HepG2 (cell line): ENCODE data around the gene COL8A2. TPM values are rescaled to one million over a fixed set of nuclear protein-coding genes. Genes with fewer than 3 reads are reported as not detected.

ENCODE experiments used
- CBFB ChIP-seq: sonication (generic); formaldehyde crosslinking; IDR thresholded peaks from 2 replicates; pipeline ENCODE4 v1.4.0; 2020; ENCODE audit warnings: missing genetic modification reagents
- GABPA ChIP-seq, 2 experiments: IDR thresholded peaks; 2 replicates each; pipeline ENCODE4 v1.6.1; 2011 to 2016; ENCODE audit warnings: low read depth in 2 of 2, low read length in 1 of 2, missing biosample characterization in 1 of 2, missing genetic modification characterization in 1 of 2
- GLI4 ChIP-seq: sonication (generic); formaldehyde crosslinking; IDR thresholded peaks from 2 replicates; pipeline ENCODE4 v1.5.1; 2020; ENCODE audit warnings: missing genetic modification reagents, mild to moderate bottlenecking, moderate library complexity, borderline replicate concordance
- HNF4A ChIP-seq: sonication (generic); formaldehyde crosslinking; IDR thresholded peaks from 2 replicates; pipeline ENCODE4 v1.4.0; 2020; ENCODE audit warnings: missing genetic modification reagents
- HNRNPH1 ChIP-seq: fragments of 200-400 bp; formaldehyde crosslinking; optimal IDR thresholded peaks from 2 replicates; pipeline ENCODE3; 2017; ENCODE audit warnings: mild to moderate bottlenecking, low read depth, low read length
- KDM4B ChIP-seq: sonication (generic); formaldehyde crosslinking; IDR thresholded peaks from 2 replicates; pipeline ENCODE4 v1.4.0; 2020; ENCODE audit warnings: missing genetic modification reagents
- NAIF1 ChIP-seq: sonication (generic); formaldehyde crosslinking; IDR thresholded peaks from 2 replicates; pipeline ENCODE4 v1.5.0; 2020; ENCODE audit warnings: mild to moderate bottlenecking, missing genetic modification reagents, borderline replicate concordance
- POLR2A ChIP-seq, 2 experiments: IDR thresholded peaks; 2 replicates each; pipeline ENCODE4 v1.6.1; 2011; ENCODE audit warnings: low read depth in 2 of 2, low read length in 2 of 2, mild to moderate bottlenecking in 1 of 2, moderate library complexity in 1 of 2; ENCODE audit not compliant: insufficient read depth in 1 of 2
- SALL2 ChIP-seq: sonication (generic); formaldehyde crosslinking; IDR thresholded peaks from 2 replicates; pipeline ENCODE4 v1.8.1; 2023; ENCODE audit warnings: mild to moderate bottlenecking, missing genetic modification reagents, inconsistent platforms
- TBX2 ChIP-seq: sonication (generic); formaldehyde crosslinking; IDR thresholded peaks from 2 replicates; pipeline ENCODE4 v1.5.0; 2020; ENCODE audit warnings: missing genetic modification reagents, mild to moderate bottlenecking, borderline replicate concordance
- YEATS2 ChIP-seq: sonication (generic); formaldehyde crosslinking; IDR thresholded peaks from 2 replicates; pipeline ENCODE4 v1.4.0; 2020; ENCODE audit warnings: missing genetic modification reagents, borderline replicate concordance
- ZBTB1 ChIP-seq: sonication (generic); formaldehyde crosslinking; IDR thresholded peaks from 2 replicates; pipeline ENCODE4 v1.4.0; 2020; ENCODE audit warnings: missing genetic modification reagents, borderline replicate concordance
- ZNF121 ChIP-seq: sonication (generic); formaldehyde crosslinking; IDR thresholded peaks from 2 replicates; pipeline ENCODE4 v1.5.0; 2020; ENCODE audit warnings: mild to moderate bottlenecking, missing genetic modification reagents
- ZNF207 ChIP-seq: fragments of 450-650 bp; IDR thresholded peaks from 2 replicates; pipeline ENCODE4 v1.6.1; 2016; ENCODE audit warnings: antibody characterized with exemption, borderline replicate concordance
- ZNF296 ChIP-seq: sonication (generic); formaldehyde crosslinking; conservative IDR thresholded peaks from 2 replicates; pipeline ENCODE4 v1.5.0; 2020; ENCODE audit warnings: mild to moderate bottlenecking, missing genetic modification reagents
- ZNF335 ChIP-seq: sonication (generic); formaldehyde crosslinking; IDR thresholded peaks from 2 replicates; pipeline ENCODE4 v1.4.0; 2020; ENCODE audit warnings: missing genetic modification reagents
- ZSCAN22 ChIP-seq: sonication (generic); formaldehyde crosslinking; IDR thresholded peaks from 2 replicates; pipeline ENCODE4 v1.4.0; 2020; ENCODE audit warnings: mild to moderate bottlenecking, missing genetic modification reagents
- polyA plus RNA-seq, 8 experiments: library from polyadenylated mRNA; depleted of rRNA in 3 of 8; stranded (reverse) in 7 of 8; unstranded in 1 of 8; fragments of >200 nt; fragmentation: Illumina TruSeq in 4 of 8; extraction: Trizol in 4 of 8; gene quantifications; 2 replicates each; pipeline versions ENCODE4 v1.2.1 to v1.2.3, GENCODE V29; 2011 to 2016; ENCODE audit warnings: low read depth in 4 of 8, missing spikeins in 1 of 8, mixed read lengths in 1 of 8; ENCODE audit not compliant: insufficient read depth in 1 of 8
- total RNA-seq, 5 experiments: library from RNA; depleted of rRNA; stranded (reverse); fragments of >200 nt; fragmentation: Illumina TruSeq; extraction: Trizol; gene quantifications; 2 replicates each; pipeline ENCODE4 v1.2.3, GENCODE V29; 2016; ENCODE audit warnings: low read depth in 1 of 5
- TF ChIP-seq, protein P1 (sequence below): sonication (generic); formaldehyde crosslinking; conservative IDR thresholded peaks from 2 replicates; pipeline ENCODE4 v1.8.1; 2023; ENCODE audit warnings: missing genetic modification reagents
- TF ChIP-seq, protein P2 (sequence below): sonication (generic); formaldehyde crosslinking; IDR thresholded peaks from 2 replicates; pipeline ENCODE4 v1.4.0; 2020; ENCODE audit warnings: missing genetic modification reagents, low read depth, mild to moderate bottlenecking, borderline replicate concordance
- TF ChIP-seq, protein P3 (sequence below): sonication (generic); formaldehyde crosslinking; IDR thresholded peaks from 2 replicates; pipeline ENCODE4 v1.5.1; 2020; ENCODE audit warnings: missing genetic modification reagents, mild to moderate bottlenecking, borderline replicate concordance
- TF ChIP-seq, protein P4 (sequence below): sonication (generic); formaldehyde crosslinking; IDR thresholded peaks from 2 replicates; pipeline ENCODE4 v1.8.0; 2022; ENCODE audit warnings: mild to moderate bottlenecking, missing genetic modification reagents, borderline replicate concordance
- TF ChIP-seq, protein P5 (sequence below): sonication (generic); formaldehyde crosslinking; IDR thresholded peaks from 2 replicates; pipeline ENCODE4 v1.4.0; 2020; ENCODE audit warnings: missing genetic modification reagents

COL8A2 gene
- total and polyA plus RNA-seq, 2 of the 13 experiments (the other 11 are each of a cell fraction or from before 2014, with no cell fraction given), result 0.13 to 0.24 TPM

DNA sequence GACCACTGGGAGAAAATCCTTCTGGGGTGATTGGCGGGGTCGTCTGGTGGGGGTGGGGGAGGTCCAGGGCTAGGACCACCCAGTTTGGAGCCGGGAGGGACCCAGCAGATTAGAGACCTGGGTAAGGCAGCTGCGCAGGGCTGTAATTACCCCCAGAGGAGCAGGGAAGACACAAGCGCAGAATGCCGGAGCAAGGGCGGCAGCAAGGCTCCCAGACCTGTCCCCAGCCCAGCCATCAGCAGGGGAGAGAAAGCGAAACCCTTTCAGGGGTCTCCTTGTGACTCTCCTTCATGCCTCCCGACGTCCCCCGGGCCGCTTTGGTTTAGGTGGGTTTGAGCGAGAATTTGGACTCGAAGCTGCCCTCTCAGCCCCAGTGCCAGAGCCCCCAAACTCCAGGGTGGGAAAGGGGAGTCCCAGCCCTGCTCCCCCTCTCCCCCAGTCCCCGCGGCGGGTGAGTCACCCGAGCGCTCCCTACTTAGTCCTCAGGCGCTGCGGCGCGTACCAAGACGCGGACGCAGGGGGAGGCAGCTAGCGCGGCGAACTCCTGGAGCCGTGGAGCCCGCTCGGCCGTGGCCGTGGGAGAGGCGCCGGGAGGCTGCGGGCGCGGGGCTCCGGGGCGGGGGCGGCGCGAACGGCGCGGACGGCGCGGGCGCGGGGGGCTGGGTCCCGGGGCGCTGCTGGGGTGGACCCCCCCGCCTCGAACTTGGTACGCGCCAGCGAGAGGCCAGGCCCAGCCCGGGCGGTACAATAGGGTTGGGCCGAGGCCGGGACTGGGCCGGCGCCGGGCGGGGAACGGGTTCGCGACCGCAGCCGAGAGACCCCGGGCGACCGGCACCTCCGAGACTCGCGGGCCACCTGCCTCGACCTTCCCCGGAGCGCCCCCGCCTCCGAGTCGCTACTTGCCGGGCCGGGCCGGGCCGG, 30.6 kb upstream of the COL8A2 start, which contains the start of gene MAP7D1 (continued):
- TF ChIP-seq, protein P1, sequence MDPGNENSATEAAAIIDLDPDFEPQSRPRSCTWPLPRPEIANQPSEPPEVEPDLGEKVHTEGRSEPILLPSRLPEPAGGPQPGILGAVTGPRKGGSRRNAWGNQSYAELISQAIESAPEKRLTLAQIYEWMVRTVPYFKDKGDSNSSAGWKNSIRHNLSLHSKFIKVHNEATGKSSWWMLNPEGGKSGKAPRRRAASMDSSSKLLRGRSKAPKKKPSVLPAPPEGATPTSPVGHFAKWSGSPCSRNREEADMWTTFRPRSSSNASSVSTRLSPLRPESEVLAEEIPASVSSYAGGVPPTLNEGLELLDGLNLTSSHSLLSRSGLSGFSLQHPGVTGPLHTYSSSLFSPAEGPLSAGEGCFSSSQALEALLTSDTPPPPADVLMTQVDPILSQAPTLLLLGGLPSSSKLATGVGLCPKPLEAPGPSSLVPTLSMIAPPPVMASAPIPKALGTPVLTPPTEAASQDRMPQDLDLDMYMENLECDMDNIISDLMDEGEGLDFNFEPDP (CRISPR knock-in tag), result no peak
- TF ChIP-seq ZNF335 (CRISPR knock-in tag) (no peak), HNF4A (no peak), POLR2A (IDR thresholded peaks at IDR 0.05; ENCODE audit: insufficient read depth in 1 of 2, low read depth in 2 of 2, low read length in 2 of 2) (peak in 1 of 2 experiments; percentile 81; a peak in 2 of 4 replicates), ZNF207 (no peak), YEATS2 (CRISPR knock-in tag) (no peak), HNRNPH1 (peak; percentile 92), ZBTB1 (no peak), KDM4B (no peak), GLI4 (CRISPR knock-in tag) (no peak), ZNF121 (CRISPR knock-in tag) (0 out of 2 replicates have a peak, but pooled peaks have one; percentile 12), NAIF1 (CRISPR knock-in tag) (no peak), GABPA (IDR thresholded peaks at IDR 0.05; ENCODE audit: low read depth, low read length) (no peak), GABPA (CRISPR knock-in tag; IDR thresholded peaks at IDR 0.05; ENCODE audit: low read depth) (no peak), CBFB (no peak), ZSCAN22 (no peak), TBX2 (CRISPR knock-in tag) (peak; percentile 43; the same call in 1 of the 2 replicates), SALL2 (CRISPR knock-in tag) (peak; percentile 14; the same call in 1 of the 2 replicates), ZNF296 (no peak)
- TF ChIP-seq, protein P2, sequence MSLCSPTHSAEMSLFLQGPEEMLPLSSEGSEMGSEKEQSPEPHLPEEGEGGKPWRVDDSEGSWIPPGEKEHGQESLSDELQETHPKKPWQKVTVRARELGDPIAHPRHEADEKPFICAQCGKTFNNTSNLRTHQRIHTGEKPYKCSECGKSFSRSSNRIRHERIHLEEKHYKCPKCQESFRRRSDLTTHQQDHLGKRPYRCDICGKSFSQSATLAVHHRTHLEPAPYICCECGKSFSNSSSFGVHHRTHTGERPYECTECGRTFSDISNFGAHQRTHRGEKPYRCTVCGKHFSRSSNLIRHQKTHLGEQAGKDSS (CRISPR knock-in tag), result no peak; the same call in 1 of the 2 replicates
- TF ChIP-seq, protein P3, sequence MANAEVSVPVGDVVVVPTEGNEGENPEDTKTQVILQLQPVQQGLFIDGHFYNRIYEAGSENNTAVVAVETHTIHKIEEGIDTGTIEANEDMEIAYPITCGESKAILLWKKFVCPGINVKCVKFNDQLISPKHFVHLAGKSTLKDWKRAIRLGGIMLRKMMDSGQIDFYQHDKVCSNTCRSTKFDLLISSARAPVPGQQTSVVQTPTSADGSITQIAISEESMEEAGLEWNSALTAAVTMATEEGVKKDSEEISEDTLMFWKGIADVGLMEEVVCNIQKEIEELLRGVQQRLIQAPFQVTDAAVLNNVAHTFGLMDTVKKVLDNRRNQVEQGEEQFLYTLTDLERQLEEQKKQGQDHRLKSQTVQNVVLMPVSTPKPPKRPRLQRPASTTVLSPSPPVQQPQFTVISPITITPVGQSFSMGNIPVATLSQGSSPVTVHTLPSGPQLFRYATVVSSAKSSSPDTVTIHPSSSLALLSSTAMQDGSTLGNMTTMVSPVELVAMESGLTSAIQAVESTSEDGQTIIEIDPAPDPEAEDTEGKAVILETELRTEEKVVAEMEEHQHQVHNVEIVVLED (CRISPR knock-in tag), result no peak; the same call in 1 of the 2 replicates
- TF ChIP-seq, protein P4, sequence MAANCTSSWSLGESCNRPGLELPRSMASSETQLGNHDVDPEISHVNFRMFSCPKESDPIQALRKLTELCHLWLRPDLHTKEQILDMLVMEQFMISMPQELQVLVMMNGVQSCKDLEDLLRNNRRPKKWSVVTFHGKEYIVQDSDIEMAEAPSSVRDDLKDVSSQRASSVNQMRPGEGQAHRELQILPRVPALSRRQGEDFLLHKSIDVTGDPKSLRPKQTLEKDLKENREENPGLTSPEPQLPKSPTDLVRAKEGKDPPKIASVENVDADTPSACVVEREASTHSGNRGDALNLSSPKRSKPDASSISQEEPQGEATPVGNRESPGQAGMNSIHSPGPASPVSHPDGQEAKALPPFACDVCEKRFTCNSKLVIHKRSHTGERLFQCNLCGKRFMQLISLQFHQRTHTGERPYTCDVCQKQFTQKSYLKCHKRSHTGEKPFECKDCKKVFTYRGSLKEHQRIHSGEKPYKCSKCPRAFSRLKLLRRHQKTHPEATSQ (CRISPR knock-in tag), result no peak
- TF ChIP-seq, protein P5, sequence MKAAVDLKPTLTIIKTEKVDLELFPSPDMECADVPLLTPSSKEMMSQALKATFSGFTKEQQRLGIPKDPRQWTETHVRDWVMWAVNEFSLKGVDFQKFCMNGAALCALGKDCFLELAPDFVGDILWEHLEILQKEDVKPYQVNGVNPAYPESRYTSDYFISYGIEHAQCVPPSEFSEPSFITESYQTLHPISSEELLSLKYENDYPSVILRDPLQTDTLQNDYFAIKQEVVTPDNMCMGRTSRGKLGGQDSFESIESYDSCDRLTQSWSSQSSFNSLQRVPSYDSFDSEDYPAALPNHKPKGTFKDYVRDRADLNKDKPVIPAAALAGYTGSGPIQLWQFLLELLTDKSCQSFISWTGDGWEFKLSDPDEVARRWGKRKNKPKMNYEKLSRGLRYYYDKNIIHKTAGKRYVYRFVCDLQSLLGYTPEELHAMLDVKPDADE (CRISPR knock-in tag), result no peak
